MM.1S (cell line): ENCODE measurements around the gene NR6A1.

Experiments
- EZH2 ChIP-seq: fragments of 300-600 bp; sonication (generic); optimal IDR thresholded peaks from 2 replicates; pipeline ENCODE3; 2017; ENCODE audit warnings: low read depth, mild to moderate bottlenecking, antibody characterized with exemption, low read length, mixed read lengths
- EZH2phosphoT487 ChIP-seq: fragments of 300-600 bp; sonication (generic); IDR thresholded peaks from 2 replicates; pipeline ENCODE4 v1.6.1; 2018; ENCODE audit warnings: antibody characterized with exemption, low read length
- TF ChIP-seq, protein P1 (sequence below): fragments of 300-600 bp; sonication (generic); IDR thresholded peaks from 2 replicates; pipeline ENCODE4 v1.5.1; 2016; ENCODE audit warnings: antibody characterized with exemption, low read length, mixed read lengths

DNA sequence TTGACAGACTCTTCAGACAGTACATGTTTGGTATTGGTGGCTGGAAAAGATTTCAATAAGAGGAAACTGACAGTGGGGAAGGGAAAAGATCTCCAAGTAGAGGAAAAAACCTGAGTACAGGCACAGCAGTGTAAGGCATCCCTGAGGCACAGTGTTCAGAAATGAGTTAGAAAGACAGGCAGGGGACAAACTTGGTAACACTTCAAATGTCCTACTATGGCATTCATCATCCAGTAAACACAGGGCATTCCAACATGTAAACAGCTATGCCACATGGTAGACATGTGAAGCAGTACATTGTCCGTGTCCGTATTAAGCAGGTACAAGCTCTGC is 218.9 kb downstream of the NR6A1 start:
- TF ChIP-seq, protein P1, sequence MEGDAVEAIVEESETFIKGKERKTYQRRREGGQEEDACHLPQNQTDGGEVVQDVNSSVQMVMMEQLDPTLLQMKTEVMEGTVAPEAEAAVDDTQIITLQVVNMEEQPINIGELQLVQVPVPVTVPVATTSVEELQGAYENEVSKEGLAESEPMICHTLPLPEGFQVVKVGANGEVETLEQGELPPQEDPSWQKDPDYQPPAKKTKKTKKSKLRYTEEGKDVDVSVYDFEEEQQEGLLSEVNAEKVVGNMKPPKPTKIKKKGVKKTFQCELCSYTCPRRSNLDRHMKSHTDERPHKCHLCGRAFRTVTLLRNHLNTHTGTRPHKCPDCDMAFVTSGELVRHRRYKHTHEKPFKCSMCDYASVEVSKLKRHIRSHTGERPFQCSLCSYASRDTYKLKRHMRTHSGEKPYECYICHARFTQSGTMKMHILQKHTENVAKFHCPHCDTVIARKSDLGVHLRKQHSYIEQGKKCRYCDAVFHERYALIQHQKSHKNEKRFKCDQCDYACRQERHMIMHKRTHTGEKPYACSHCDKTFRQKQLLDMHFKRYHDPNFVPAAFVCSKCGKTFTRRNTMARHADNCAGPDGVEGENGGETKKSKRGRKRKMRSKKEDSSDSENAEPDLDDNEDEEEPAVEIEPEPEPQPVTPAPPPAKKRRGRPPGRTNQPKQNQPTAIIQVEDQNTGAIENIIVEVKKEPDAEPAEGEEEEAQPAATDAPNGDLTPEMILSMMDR: no peak
- TF ChIP-seq EZH2phosphoT487 (no peak), EZH2 (no peak)
